LNCaP clone FGC (cell line): Measurements from ENCODE around the gene CCNF.
"Not testable (repeated sequence)": the region's sequence is repeated elsewhere in the genome, so short reads cannot be mapped to it uniquely, and the experiment has no call there.

Source experiments
- DNase-seq: peaks from one replicate; pipeline ENCODE4 v3.0.0-alpha.2; 2011; ENCODE audit warnings: low read depth
- H3K4me3 ChIP-seq: 2 replicates; pipeline ENCODE4 v1.5.1; 2011; ENCODE audit warnings: mild to moderate bottlenecking, low read depth, low read length, control low read depth
- TF ChIP-seq, protein P1 (sequence below): IDR thresholded peaks from 2 replicates; pipeline ENCODE4 v1.5.1; 2012; ENCODE audit warnings: mild to moderate bottlenecking; ENCODE audit not compliant: control insufficient read depth, insufficient read depth; ENCODE audit errors: extremely low read depth

The CCNF gene

DNA sequence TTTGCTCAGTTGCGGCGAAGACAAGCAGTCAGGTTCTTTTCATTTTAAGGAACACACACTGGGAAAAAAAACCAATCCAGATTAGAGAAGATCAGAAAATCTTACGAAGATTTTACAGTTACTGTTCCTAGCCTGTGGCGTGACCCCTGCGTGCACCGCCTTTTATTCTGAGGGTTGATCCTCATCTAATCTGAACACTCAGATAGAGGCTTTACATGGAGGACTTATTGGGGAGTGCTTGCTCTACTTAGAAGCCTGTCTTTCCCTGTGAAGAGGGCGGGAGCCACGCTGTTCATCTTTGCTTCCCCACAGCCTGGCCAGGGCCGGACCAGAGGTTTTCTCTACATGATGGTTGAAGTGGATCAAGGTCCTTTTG is 47.1 kb downstream of the CCNF start:
- TF ChIP-seq, protein P1, sequence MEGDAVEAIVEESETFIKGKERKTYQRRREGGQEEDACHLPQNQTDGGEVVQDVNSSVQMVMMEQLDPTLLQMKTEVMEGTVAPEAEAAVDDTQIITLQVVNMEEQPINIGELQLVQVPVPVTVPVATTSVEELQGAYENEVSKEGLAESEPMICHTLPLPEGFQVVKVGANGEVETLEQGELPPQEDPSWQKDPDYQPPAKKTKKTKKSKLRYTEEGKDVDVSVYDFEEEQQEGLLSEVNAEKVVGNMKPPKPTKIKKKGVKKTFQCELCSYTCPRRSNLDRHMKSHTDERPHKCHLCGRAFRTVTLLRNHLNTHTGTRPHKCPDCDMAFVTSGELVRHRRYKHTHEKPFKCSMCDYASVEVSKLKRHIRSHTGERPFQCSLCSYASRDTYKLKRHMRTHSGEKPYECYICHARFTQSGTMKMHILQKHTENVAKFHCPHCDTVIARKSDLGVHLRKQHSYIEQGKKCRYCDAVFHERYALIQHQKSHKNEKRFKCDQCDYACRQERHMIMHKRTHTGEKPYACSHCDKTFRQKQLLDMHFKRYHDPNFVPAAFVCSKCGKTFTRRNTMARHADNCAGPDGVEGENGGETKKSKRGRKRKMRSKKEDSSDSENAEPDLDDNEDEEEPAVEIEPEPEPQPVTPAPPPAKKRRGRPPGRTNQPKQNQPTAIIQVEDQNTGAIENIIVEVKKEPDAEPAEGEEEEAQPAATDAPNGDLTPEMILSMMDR = no peak
- peak overlapping the region; percentile 63 for H3K4me3 ChIP-seq
- DNase-seq = no peak

DNA sequence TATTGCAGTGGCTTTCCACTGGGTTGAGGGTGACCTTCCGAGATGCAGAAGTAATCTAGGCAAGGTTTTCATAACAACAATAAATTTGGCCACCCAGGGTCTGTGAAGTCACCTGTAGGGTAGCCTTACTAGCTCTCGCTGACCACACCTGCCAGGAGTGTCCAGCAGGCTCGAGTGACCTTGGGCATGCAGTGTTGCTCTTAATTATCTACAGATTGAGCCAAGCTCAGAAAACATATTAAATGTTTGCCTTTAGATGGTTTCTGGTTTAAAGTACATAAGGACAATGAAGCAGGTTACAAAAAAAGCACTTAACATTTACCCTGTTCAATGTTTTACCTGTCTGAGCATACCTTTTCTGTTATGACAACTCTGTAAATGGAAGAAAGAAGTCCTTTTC is 47.5 kb downstream of the CCNF start:
- no peak for DNase-seq
- TF ChIP-seq, protein P1 = no peak
- H3K4me3 ChIP-seq = no peak overlapping the region

DNA sequence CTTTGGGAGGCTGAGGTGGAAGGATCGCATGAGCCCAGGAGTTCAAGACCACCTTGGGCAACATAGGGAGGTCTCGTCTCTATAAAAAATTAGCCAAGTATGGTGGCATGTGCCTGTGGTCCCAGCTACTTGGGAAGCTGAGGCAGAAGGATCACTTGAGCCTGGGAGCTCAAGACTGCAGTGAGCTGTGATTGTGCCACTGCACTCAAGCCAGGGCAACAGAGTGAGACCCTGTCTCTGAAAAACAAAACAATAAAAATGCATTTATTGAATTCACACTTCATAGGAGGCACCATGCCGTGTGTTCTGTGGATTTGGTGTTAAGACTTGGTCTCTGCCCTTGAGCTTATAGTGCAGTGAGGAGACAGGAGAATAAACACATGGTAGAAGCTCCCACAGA is 48.1 kb downstream of the CCNF start:
- no peak overlapping the region for H3K4me3 ChIP-seq
- TF ChIP-seq, protein P1 = no peak
- no peak for DNase-seq

DNA sequence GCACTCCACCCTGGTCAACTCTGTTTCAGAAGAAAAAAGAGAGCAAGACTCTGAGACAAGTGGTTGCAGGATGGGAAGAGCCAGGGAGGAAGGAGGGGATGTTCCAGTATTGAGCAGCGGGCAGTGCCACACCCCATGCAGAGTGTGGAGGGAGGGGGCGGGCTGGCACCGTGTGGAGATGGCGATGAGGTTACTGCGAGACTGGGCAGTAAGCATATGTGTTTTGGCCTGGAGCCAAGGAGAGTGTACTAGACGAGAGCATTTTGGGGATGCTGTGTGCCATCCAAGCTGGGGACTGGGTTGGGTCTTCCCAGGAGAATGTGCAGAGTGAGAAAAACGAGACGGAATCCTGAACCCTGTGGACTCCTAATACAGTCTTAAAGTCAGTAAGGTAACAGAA is 49.0 kb downstream of the CCNF start:
- no peak overlapping the region for H3K4me3 ChIP-seq
- TF ChIP-seq, protein P1 = no peak
- DNase-seq = no peak

DNA sequence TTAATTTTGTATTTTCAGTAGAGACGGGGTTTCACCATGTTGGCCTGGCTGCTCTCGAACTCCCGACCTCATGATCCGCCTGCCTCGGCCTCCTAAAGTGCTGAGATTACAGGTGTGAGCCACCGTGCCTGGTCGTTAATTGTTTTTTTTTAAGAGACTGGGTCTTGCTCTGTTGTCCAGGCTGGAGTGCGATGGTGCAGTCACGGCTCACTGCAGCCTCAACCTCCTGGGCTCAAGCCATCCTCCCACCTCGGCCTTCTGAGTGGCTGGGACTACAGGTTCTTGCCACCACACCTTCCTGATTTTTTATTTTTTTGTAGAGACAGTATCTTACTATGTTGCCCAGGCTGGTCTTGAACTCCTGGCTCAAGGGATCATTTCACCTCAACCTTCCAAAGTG is 50.7 kb downstream of the CCNF start:
- not testable (repeated sequence) for H3K4me3 ChIP-seq, DNase-seq

DNA sequence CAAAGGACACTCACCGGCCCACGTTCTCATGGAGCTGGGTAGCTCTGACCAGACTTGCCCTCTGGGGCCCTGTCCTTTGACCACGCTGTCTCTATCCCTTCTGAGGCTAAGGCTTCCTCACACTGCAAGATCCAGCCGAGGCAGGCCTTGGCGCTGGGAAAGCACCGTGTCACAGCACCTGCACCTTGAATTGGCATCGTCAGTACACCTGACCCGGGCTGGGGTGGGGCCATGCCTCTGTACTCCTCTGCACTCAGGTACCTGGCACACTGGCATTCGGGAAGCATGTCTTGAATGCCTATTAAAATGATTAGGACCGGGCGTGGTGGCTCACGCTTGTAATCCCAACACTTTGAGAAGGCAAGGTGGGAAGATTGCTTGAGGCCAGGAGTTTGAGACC is 51.7 kb downstream of the CCNF start:
- H3K4me3 ChIP-seq = no peak overlapping the region
- DNase-seq = no peak
- TF ChIP-seq, protein P1 = no peak

DNA sequence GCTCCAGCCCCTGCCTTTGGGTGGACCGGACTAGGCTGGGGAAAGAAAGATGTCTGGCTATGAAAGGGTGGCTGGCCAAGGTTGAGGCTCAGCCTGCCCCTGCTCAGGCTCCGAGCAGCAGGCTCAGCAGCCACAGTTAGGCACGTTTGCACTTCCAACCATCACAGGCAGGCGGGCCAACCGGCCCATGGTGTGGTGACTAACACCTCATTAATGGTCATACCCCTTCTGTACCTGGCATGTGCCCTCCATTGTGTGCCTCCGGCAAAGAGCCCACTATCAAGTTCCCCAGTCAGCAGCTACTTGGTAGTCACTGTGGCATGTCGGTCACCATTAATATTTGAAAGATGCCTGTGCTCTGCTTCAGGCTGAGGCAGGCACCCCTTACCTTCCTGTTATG is 52.4 kb downstream of the CCNF start:
- TF ChIP-seq, protein P1 = no peak
- no peak overlapping the region for H3K4me3 ChIP-seq
- DNase-seq = no peak

DNA sequence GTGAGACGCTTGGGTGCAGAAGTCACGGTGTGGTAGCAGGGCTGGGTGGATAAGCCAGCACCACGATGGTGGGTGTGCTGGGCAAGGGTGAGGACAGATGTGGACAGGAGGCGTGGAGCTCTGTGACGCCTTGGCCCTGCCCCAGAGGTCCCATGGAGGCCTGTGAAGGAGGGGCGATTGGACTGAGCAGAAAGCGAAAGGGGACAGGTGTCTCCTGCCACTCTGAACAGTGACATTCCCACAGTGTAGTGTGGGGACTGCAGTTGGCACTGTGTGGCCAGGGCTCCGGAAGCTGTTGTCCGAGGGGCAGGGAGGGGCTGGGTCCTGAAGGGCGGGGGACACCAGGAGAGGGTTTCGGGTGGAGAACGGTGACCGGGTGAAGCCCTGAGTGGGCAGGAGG is 53.0 kb downstream of the CCNF start:
- no peak for DNase-seq
- TF ChIP-seq, protein P1 = no peak
- H3K4me3 ChIP-seq = no peak overlapping the region
